ENCODE results near the gene TMEM258. TPM values are rescaled to one million over a fixed set of nuclear protein-coding genes. Genes with fewer than 3 reads are reported as not detected.

The TMEM258 gene
- total RNA-seq, 2 donors from 2014 or later: 135 to 156 TPM

- Mint-ChIP-seq H3K27me3 (no peaks in the 10 kb centered on the region), H3K9me3 (no peaks in the 10 kb centered on the region), H3K27ac (peak overlapping the region; percentile 90), H3K4me3 (peak overlapping the region; percentile 52), H3K4me1 (peaks cover 11% of the 10 kb centered on the region), H3K36me3 (ENCODE audit: low read depth) (no peaks in the 10 kb centered on the region)
- ATAC-seq (replicated peaks): peak; percentile 85
Observed at GRCh38 chr11:61756452-61757212, 35.8 kb downstream of the TMEM258 start.

GRCh38 chr11:61756147-61756451, 36.3 kb downstream of the TMEM258 start:
- H3K9me3 Mint-ChIP-seq: no peaks in the 10 kb centered on the region
- peak overlapping the region; percentile 52 for H3K4me3 Mint-ChIP-seq
- H3K27me3 Mint-ChIP-seq: peaks cover 3% of the 10 kb centered on the region
- no peaks in the 10 kb centered on the region for H3K36me3 Mint-ChIP-seq (ENCODE audit: low read depth)
- peaks cover 11% of the 10 kb centered on the region for H3K4me1 Mint-ChIP-seq
- H3K27ac Mint-ChIP-seq: peak overlapping the region; percentile 90
- no peak for ATAC-seq (replicated peaks)

- H3K4me3 Mint-ChIP-seq: no peak overlapping the region
Observed at GRCh38 chr11:61754534-61755482, 37.6 kb downstream of the TMEM258 start.

GRCh38 chr11:61753672-61754071, 38.7 kb downstream of the TMEM258 start:
- Mint-ChIP-seq H3K9me3 (no peaks in the 10 kb centered on the region), H3K4me3 (peak overlapping the region; percentile 73), H3K27me3 (peaks cover 12% of the 10 kb centered on the region), H3K36me3 (ENCODE audit: low read depth) (no peaks in the 10 kb centered on the region), H3K27ac (peak overlapping the region; percentile 42), H3K4me1 (peaks cover 11% of the 10 kb centered on the region)
- ATAC-seq (replicated peaks): no peak

More at GRCh38 chr11:61754534-61755482, 37.6 kb downstream of the TMEM258 start:
- ATAC-seq (replicated peaks): no peak
- Mint-ChIP-seq H3K4me1 (peaks cover 11% of the 10 kb centered on the region), H3K36me3 (ENCODE audit: low read depth) (no peaks in the 10 kb centered on the region), H3K27ac (peak overlapping the region; percentile 1), H3K27me3 (peaks cover 7% of the 10 kb centered on the region), H3K9me3 (no peaks in the 10 kb centered on the region)

- Mint-ChIP-seq H3K36me3 (ENCODE audit: low read depth) (no peaks in the 10 kb centered on the region), H3K4me1 (peaks cover 11% of the 10 kb centered on the region), H3K9me3 (no peaks in the 10 kb centered on the region), H3K27ac (peak overlapping the region; percentile 42), H3K27me3 (peaks cover 12% of the 10 kb centered on the region), H3K4me3 (peak overlapping the region; percentile 73)
- no peak for ATAC-seq (replicated peaks)
Observed at GRCh38 chr11:61752925-61753521, 39.4 kb downstream of the TMEM258 start.

GRCh38 chr11:61752117-61752924, 40.1 kb downstream of the TMEM258 start, which contains the start of gene MYRF:
Gene MYRF (plus strand): TSS chr11:61752636. CDS start chr11:61752745, 109 bp downstream.
- Mint-ChIP-seq H3K9me3 (no peaks in the 10 kb centered on the region), H3K27me3 (peaks cover 12% of the 10 kb centered on the region), H3K4me3 (peak within 1 kb of the TSS; percentile 73), H3K36me3 (ENCODE audit: low read depth) (no peaks in the 10 kb centered on the region), H3K4me1 (peaks cover 11% of the 10 kb centered on the region), H3K27ac (peak within 1 kb of the TSS; percentile 42)
- ATAC-seq (replicated peaks): peak; percentile 79

GRCh38 chr11:61751384-61751783, 41.0 kb downstream of the TMEM258 start:
- H3K27me3 Mint-ChIP-seq: peaks cover 12% of the 10 kb centered on the region
- H3K9me3 Mint-ChIP-seq: no peaks in the 10 kb centered on the region
- peak overlapping the region; percentile 61 for H3K4me3 Mint-ChIP-seq
- no peak for ATAC-seq (replicated peaks)
- H3K27ac Mint-ChIP-seq: no peak overlapping the region
- peaks cover 8% of the 10 kb centered on the region for H3K4me1 Mint-ChIP-seq
- H3K36me3 Mint-ChIP-seq (ENCODE audit: low read depth): no peaks in the 10 kb centered on the region

- no peak for ATAC-seq (replicated peaks)
- Mint-ChIP-seq H3K4me1 (peaks cover 5% of the 10 kb centered on the region), H3K4me3 (peak overlapping the region; percentile 61), H3K9me3 (no peaks in the 10 kb centered on the region), H3K36me3 (ENCODE audit: low read depth) (no peaks in the 10 kb centered on the region), H3K27ac (no peak overlapping the region), H3K27me3 (peaks cover 12% of the 10 kb centered on the region)
Observed at GRCh38 chr11:61750631-61751273, 41.6 kb downstream of the TMEM258 start.

- no peak overlapping the region for H3K27ac Mint-ChIP-seq
- no peaks in the 10 kb centered on the region for H3K9me3 Mint-ChIP-seq
- ATAC-seq (replicated peaks): no peak
- peaks cover 12% of the 10 kb centered on the region for H3K27me3 Mint-ChIP-seq
- H3K36me3 Mint-ChIP-seq (ENCODE audit: low read depth): no peaks in the 10 kb centered on the region
- H3K4me3 Mint-ChIP-seq: no peak overlapping the region
- H3K4me1 Mint-ChIP-seq: peaks cover 5% of the 10 kb centered on the region
Observed at GRCh38 chr11:61749591-61750217, 42.7 kb downstream of the TMEM258 start.

- H3K4me3 Mint-ChIP-seq: no peak overlapping the region
- H3K27ac Mint-ChIP-seq: no peak overlapping the region
- H3K9me3 Mint-ChIP-seq: no peaks in the 10 kb centered on the region
- peak; percentile 5 for ATAC-seq (replicated peaks)
- peaks cover 12% of the 10 kb centered on the region for H3K27me3 Mint-ChIP-seq
- H3K36me3 Mint-ChIP-seq (ENCODE audit: low read depth): no peaks in the 10 kb centered on the region
- peaks cover under 1% of the 10 kb centered on the region for H3K4me1 Mint-ChIP-seq
Observed at GRCh38 chr11:61747967-61748285, 44.5 kb downstream of the TMEM258 start.

- Mint-ChIP-seq H3K36me3 (ENCODE audit: low read depth) (no peaks in the 10 kb centered on the region), H3K9me3 (no peaks in the 10 kb centered on the region), H3K27me3 (peaks cover 12% of the 10 kb centered on the region), H3K4me3 (no peak overlapping the region), H3K4me1 (no peaks in the 10 kb centered on the region), H3K27ac (no peak overlapping the region)
- ATAC-seq (replicated peaks): peak; percentile 72
Observed at GRCh38 chr11:61747192-61747966, 45.0 kb downstream of the TMEM258 start.

- H3K4me3 Mint-ChIP-seq: no peak overlapping the region
- H3K9me3 Mint-ChIP-seq: no peaks in the 10 kb centered on the region
- no peaks in the 10 kb centered on the region for H3K4me1 Mint-ChIP-seq
- ATAC-seq (replicated peaks): no peak
- peaks cover 12% of the 10 kb centered on the region for H3K27me3 Mint-ChIP-seq
- no peak overlapping the region for H3K27ac Mint-ChIP-seq
- H3K36me3 Mint-ChIP-seq (ENCODE audit: low read depth): no peaks in the 10 kb centered on the region
Observed at GRCh38 chr11:61746442-61747191, 45.8 kb downstream of the TMEM258 start.
